ENCODE results near the gene ATG4B.

Gene ATG4B

GRCh38 chr2:241675885-241676284 is 38.4 kb downstream of the ATG4B start:
- H2AFZ ChIP-seq (ENCODE audit: low read depth), result no peak overlapping the region
- H4K20me1 ChIP-seq (ENCODE audit: insufficient read depth), result no peaks in the 10 kb centered on the region
- no peak for TF ChIP-seq CTCF (conservative IDR thresholded peaks at IDR 0.05; ENCODE audit: low read depth, low read length)
- no peaks in the 10 kb centered on the region for H3K36me3 ChIP-seq (ENCODE audit: insufficient read depth)
- H3K79me2 ChIP-seq (ENCODE audit: insufficient read depth, low read depth), result no peaks in the 10 kb centered on the region
- no peaks in the 10 kb centered on the region for H3K27me3 ChIP-seq (ENCODE audit: insufficient read depth, low read depth)
- no peak overlapping the region for H3K27ac ChIP-seq
- H3K4me3 ChIP-seq (IDR thresholded peaks at IDR 0.05; ENCODE audit: insufficient read depth, low read depth, low read length), result no peak overlapping the region
- peaks cover 13% of the 10 kb centered on the region for H3K4me1 ChIP-seq (ENCODE audit: low read depth, poor library complexity, severe bottlenecking)
- H3K9ac ChIP-seq, result no peak overlapping the region
- H3K4me2 ChIP-seq, result no peak overlapping the region

GRCh38 chr2:241676665-241677064 is 39.2 kb downstream of the ATG4B start:
- Histone ChIP-seq H4K20me1 (ENCODE audit: insufficient read depth) (no peaks in the 10 kb centered on the region), H2AFZ (ENCODE audit: low read depth) (no peak overlapping the region), H3K4me1 (ENCODE audit: low read depth, poor library complexity, severe bottlenecking) (peaks cover 13% of the 10 kb centered on the region), H3K36me3 (ENCODE audit: insufficient read depth) (no peaks in the 10 kb centered on the region), H3K79me2 (ENCODE audit: insufficient read depth, low read depth) (no peaks in the 10 kb centered on the region), H3K27ac (no peak overlapping the region), H3K4me2 (no peak overlapping the region), H3K9ac (no peak overlapping the region), H3K27me3 (ENCODE audit: insufficient read depth, low read depth) (no peaks in the 10 kb centered on the region), H3K4me3 (IDR thresholded peaks at IDR 0.05; ENCODE audit: insufficient read depth, low read depth, low read length) (no peak overlapping the region)
- TF ChIP-seq CTCF (conservative IDR thresholded peaks at IDR 0.05; ENCODE audit: low read depth, low read length), result no peak

- no peak for TF ChIP-seq CTCF (conservative IDR thresholded peaks at IDR 0.05; ENCODE audit: low read depth, low read length)
- Histone ChIP-seq H2AFZ (ENCODE audit: low read depth) (no peak overlapping the region), H3K36me3 (ENCODE audit: insufficient read depth) (no peaks in the 10 kb centered on the region), H3K4me2 (no peak overlapping the region), H3K27ac (no peak overlapping the region), H3K4me1 (ENCODE audit: low read depth, poor library complexity, severe bottlenecking) (peaks cover 8% of the 10 kb centered on the region), H3K79me2 (ENCODE audit: insufficient read depth, low read depth) (no peaks in the 10 kb centered on the region; the same call in 1 of the 2 replicates), H3K9ac (no peak overlapping the region), H3K27me3 (ENCODE audit: insufficient read depth, low read depth) (no peaks in the 10 kb centered on the region), H4K20me1 (ENCODE audit: insufficient read depth) (no peaks in the 10 kb centered on the region), H3K4me3 (IDR thresholded peaks at IDR 0.05; ENCODE audit: insufficient read depth, low read depth, low read length) (no peak overlapping the region)
Observed at GRCh38 chr2:241677392-241677791, 39.9 kb downstream of the ATG4B start.

- no peak overlapping the region for H3K27ac ChIP-seq
Observed at GRCh38 chr2:241678307-241678706, 40.8 kb downstream of the ATG4B start.

More at GRCh38 chr2:241678307-241678706, 40.8 kb downstream of the ATG4B start:
- peaks cover under 1% of the 10 kb centered on the region for H3K4me1 ChIP-seq (ENCODE audit: low read depth, poor library complexity, severe bottlenecking)
- H4K20me1 ChIP-seq (ENCODE audit: insufficient read depth), result no peaks in the 10 kb centered on the region
- no peaks in the 10 kb centered on the region for H3K36me3 ChIP-seq (ENCODE audit: insufficient read depth)
- H3K9ac ChIP-seq, result no peak overlapping the region
- peaks cover under 1% of the 10 kb centered on the region for H3K79me2 ChIP-seq (ENCODE audit: insufficient read depth, low read depth)
- no peak for TF ChIP-seq CTCF (conservative IDR thresholded peaks at IDR 0.05; ENCODE audit: low read depth, low read length)
- H2AFZ ChIP-seq (ENCODE audit: low read depth), result no peak overlapping the region
- H3K27me3 ChIP-seq (ENCODE audit: insufficient read depth, low read depth), result no peaks in the 10 kb centered on the region
- no peak overlapping the region for H3K4me2 ChIP-seq
- H3K4me3 ChIP-seq (IDR thresholded peaks at IDR 0.05; ENCODE audit: insufficient read depth, low read depth, low read length), result no peak overlapping the region
